GM19395 (cell line): Measurements from ENCODE around the gene TRAPPC3.

Source experiments
- ATAC-seq: cut with Tn5 transposase; IDR thresholded peaks from one replicate; pipeline ENCODE4 v1.9.1; 2021; ENCODE audit warnings: mild to moderate bottlenecking, moderate library complexity; ENCODE audit not compliant: unreplicated experiment

TRAPPC3 gene

GRCh38 chr1:36128126-36128904 lies 21.0 kb downstream of the TRAPPC3 start:
- no peak for ATAC-seq

GRCh38 chr1:36126797-36127500 lies 22.3 kb downstream of the TRAPPC3 start:
- no peak for ATAC-seq

- no peak for ATAC-seq
Measured at GRCh38 chr1:36126005-36126716, 23.1 kb downstream of the TRAPPC3 start.

GRCh38 chr1:36125129-36125991 lies 23.9 kb downstream of the TRAPPC3 start, which contains the start of gene COL8A2:
TSS of gene COL8A2 (minus strand) at chr1:36125222. CDS start at chr1:36100242, 24,980 bp downstream.
- no peak for ATAC-seq

GRCh38 chr1:36124404-36125128 lies 24.7 kb downstream of the TRAPPC3 start:
- ATAC-seq, result no peak

- ATAC-seq, result peak; percentile 63
Measured at GRCh38 chr1:36123356-36123755, 25.9 kb downstream of the TRAPPC3 start.

GRCh38 chr1:36122062-36123030 lies 26.9 kb downstream of the TRAPPC3 start:
- ATAC-seq, result no peak

- ATAC-seq, result no peak
Measured at GRCh38 chr1:36119456-36119855, 29.8 kb downstream of the TRAPPC3 start.

- ATAC-seq, result no peak
Measured at GRCh38 chr1:36118447-36119204, 30.7 kb downstream of the TRAPPC3 start.

- no peak for ATAC-seq
Measured at GRCh38 chr1:36116901-36117300, 32.4 kb downstream of the TRAPPC3 start.

- ATAC-seq, result no peak
Measured at GRCh38 chr1:36115931-36116330, 33.4 kb downstream of the TRAPPC3 start.

- no peak for ATAC-seq
Measured at GRCh38 chr1:36115200-36115669, 34.1 kb downstream of the TRAPPC3 start.

- ATAC-seq, result no peak
Measured at GRCh38 chr1:36114371-36114770, 34.9 kb downstream of the TRAPPC3 start.

GRCh38 chr1:36112823-36113222 lies 36.5 kb downstream of the TRAPPC3 start:
- no peak for ATAC-seq

- no peak for ATAC-seq
Measured at GRCh38 chr1:36111151-36111550, 38.1 kb downstream of the TRAPPC3 start.

GRCh38 chr1:36109041-36109679 lies 40.1 kb downstream of the TRAPPC3 start:
- no peak for ATAC-seq

- ATAC-seq, result no peak
Measured at GRCh38 chr1:36108314-36108713, 41.0 kb downstream of the TRAPPC3 start.
